ENCODE results near the gene SARM1.
"Not testable (repeated sequence)": the region's sequence is repeated elsewhere in the genome, so short reads cannot be mapped to it uniquely, and the experiment has no call there.

Gene SARM1

DNA sequence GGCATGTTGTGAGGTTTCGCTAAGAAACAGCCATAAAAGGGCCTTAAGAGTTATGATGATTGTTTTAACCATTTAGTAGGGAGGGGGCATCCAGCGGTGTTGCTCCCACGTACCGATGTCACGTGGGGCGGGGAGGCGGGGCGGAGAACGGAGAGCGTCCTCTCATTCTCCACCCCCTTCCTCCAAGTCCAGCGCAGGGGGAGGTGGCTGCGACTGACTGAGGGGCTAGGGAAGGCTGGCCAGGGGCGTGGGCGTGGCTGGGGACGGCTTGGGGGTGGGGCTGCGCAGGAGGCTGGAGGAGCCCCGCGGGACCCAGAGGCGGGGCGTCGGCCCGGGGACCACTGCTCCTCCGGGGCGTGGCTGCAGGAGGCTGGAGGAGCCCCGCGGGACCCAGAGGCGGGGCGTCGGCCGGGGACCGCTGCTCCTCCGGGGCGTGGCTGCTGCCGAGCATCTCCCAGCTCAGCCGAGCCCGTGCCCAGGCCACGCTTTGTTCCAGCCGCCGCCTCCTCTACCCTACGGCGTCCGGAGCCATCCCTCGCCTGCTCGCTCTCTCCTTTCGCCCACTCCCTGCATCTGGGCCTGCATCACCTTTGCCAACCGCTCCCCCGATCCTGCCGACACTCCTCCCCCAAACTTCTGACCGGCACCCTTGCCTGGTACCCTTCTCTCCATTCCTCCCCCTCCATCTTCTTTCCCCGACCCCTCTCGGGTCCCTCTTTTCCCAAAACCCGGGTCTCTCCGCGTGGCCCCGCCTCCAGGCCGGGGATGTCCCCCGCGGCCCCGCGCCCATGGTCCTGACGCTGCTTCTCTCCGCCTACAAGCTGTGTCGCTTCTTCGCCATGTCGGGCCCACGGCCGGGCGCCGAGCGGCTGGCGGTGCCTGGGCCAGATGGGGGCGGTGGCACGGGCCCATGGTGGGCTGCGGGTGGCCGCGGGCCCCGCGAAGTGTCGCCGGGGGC, at the start of gene SARM1:
SARM1 (plus strand) TSS at position 450 of the 958 bp plus-strand sequence; CDS start at position 789, 339 bp downstream.
- DNase-seq, result peak; percentile 82

DNA sequence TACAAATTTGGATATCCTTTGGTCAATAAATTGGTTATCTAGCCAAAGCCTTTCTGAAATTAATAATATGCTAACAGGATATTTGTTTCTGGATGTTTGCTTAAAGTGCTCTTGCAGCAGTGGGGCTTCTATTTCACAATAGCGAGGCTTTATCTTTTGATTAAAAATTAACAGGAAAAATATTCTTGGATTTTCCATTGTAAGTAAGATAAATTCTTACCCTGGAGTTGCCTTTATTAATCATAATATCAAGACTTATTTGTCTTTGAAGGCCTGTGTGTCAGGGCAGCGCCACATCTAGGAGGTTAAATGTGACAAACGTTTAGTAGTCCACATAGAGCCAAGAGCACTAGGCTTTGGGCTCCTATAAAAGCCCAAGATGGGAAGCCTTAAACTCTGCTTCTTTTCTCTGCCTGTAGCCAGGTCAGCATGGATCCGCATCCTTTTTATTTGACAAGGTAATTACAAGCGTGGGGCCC, 47.2 kb upstream of the SARM1 start:
- DNase-seq, result no peak

GRCh38 chr17:28324781-28325180, 46.7 kb upstream of the SARM1 start:
- DNase-seq, result no peak

DNA sequence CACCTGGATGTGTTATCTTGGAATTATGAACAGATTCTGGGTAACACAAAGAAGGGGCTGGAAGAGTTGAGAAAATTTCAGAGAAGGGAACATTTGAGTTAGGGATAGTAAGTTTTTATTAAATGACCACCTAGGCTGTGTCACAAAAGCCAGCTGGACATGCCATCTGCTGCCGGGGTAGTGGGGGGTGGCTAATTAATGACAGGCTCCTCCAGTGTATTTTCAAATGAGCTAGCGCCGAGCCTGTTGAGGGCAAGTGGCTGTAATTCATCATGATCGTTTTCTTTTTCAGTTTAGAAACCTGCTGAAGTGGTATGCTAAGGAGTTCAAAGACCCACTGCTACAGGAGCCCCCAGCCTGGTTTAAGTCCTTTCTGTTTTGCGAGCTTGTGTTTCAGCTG, 46.3 kb upstream of the SARM1 start:
- peak; percentile 97 for DNase-seq

GRCh38 chr17:28326114-28326513, 45.4 kb upstream of the SARM1 start:
- no peak for DNase-seq

DNA sequence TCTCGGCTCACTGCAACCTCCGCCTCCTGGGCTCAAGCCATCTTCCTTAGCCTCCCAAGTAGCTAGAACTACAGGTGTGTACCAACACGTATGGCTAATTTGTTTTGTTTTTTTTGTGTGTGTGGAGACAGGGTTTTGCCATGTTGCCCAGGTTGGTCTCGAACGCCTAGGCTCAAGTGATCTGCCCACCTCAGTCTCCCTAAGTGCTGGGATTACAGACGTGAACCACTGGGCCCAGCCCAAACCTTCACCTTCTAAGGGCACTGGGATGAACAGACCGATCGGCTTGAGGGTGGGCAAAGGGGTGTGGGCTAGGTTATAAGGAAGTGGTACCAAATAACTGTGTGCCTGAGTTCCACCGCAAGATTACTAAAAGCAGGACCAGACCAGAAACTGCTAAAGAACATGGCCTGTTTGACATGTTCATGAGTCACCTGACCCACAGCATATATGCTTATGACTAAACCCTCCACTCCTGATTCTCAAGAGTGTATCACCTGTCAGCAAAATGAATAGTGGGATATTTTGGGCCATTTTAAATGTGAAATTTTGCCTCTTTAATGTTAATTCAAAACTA, 44.4 kb upstream of the SARM1 start:
- no peak for DNase-seq

GRCh38 chr17:28327709-28328108, 43.8 kb upstream of the SARM1 start:
- DNase-seq, result no peak

GRCh38 chr17:28328325-28328724, 43.2 kb upstream of the SARM1 start:
- no peak for DNase-seq

- no peak for DNase-seq
Observed at GRCh38 chr17:28330671-28331070, 40.8 kb upstream of the SARM1 start.

- no peak for DNase-seq
Observed at GRCh38 chr17:28331891-28332420, 39.5 kb upstream of the SARM1 start.

DNA sequence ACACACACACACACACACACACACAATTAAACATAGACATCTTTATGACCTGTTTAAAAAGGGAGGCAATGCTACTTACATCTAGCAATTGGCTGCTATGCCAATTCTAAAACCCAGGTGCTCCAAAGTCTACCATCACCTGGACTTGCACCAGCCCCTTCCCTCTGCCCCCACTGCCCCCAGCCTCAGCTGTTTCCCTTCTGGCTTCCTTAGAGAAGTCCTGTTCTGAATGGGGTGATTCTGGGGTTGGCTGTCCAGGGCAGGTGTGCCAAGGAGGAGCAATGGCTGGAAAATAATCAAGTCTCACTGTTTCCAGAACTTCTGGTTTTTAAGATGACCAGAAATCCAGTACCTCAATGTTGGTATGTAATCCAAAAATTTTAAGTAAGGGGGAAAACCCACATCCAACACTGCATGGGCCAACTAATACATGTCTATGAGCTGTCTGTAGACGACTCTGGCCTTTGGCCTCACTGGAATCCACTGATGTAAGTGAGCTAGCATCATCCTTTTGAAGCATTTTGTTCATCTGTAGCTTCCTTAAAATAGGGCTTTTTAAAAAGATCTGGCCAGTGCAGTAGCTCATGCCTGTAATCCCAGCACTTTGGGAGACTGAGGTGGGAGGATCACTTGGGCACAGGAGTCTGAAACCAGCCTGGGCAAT, 38.3 kb upstream of the SARM1 start:
- no peak for DNase-seq

DNA sequence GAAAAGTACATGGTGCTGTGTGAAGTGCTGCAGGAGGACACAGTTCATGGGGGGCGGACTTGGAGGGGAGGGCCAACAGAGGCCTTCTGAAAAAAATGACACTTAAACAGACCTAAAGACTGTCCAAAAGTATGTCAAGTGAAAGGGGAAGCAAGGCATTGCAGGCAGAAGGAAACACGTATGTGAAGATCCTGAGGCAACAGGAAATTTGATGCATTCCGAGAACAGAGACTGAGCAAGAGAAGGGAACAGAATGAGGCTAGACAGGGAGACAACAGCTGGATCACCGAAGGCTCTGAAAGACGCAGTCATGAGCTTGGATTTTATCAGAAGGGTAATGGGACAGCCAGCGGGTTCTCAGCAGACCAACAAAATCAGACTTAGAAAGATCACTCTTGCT, 37.3 kb upstream of the SARM1 start:
- DNase-seq, result no peak

DNA sequence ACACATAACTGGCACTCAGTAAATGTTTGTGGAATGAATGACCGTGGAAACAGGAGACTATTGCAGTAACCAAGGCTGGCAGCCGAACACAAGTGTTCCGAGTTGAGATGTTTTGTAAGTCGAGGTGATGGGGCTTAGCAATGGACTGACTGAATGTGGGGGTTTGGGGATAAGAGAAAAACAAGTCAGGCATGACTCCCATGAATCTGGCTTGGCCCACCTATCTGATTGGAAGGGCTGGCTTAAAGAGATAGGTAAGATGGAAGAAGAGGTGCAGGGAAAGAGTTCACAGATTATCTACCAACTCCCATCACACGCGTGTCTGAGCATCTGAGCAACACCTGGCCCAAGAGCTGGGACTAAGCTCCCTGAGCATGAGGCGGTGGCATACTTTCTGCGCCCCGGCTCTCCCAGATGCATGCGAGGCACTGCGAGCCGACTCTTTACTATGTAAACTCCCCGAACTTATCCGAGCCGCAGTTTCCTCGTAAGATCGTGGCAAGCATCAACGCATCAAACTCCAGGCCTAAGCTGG, 36.8 kb upstream of the SARM1 start:
- no peak for DNase-seq

- peak; percentile 100 for DNase-seq
Observed at GRCh38 chr17:28335201-28335958, 36.1 kb upstream of the SARM1 start, which contains the start of the genes IFT20 and TNFAIP1. Gene IFT20, minus strand, starts transcription at chr17:28335472. Its CDS starts 3,487 bp downstream, at chr17:28331985. Gene TNFAIP1, plus strand, starts transcription at chr17:28335761. Its CDS starts 3,761 bp downstream, at chr17:28339522.

GRCh38 chr17:28335959-28336871, 35.3 kb upstream of the SARM1 start:
- DNase-seq, result peak; percentile 23

DNA sequence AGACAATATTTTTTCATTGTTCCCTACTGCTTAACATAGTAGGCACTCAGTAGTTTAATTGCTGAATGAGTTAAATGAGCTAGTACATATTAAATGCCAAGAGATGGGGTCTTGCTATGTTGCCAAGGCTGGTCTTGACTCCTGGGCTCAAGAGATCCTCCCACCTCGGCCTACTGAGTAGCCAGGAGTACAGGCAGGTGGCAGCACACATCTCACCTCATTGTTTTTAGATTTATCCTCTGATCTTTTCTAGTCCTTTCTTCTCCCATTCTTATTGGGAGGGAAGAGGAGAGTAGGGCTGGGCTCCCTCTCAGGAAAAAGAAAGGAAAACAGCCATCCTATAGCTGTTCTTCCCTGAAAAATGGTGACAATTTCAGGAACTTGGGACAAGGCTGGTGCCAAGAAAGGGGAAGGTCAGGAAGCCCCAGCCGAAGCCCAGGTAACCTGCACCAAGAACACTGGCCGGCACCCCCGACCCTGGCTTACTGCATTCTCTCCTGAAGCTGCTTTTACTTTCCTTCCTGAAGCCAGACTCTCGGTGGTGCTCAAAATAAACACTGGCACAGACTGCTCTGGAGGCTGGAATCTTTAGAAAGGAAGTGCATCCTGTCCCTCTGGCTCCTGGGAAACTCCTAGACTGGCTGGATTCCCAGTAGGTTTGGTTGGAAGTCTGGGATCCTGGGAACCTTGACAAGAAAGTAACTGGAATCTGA, 33.3 kb upstream of the SARM1 start:
- no peak for DNase-seq

GRCh38 chr17:28338769-28339212, 32.7 kb upstream of the SARM1 start:
- DNase-seq, result not testable (repeated sequence)

DNA sequence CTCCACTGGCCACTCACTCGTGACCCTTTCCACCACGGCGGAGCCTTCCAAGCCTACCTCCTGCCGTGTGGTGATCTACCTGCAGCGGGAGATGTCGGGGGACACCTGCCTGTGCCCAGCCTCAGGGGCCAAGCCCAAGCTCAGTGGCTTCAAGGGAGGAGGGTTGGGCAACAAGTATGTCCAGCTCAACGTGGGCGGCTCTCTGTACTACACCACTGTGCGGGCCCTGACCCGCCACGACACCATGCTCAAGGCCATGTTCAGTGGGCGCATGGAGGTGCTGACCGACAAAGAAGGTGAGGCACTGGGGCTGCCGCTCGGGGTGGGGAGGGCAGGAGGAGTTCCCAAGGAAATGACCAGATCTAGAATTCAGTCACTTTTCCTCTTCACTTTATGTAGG, 32.1 kb upstream of the SARM1 start:
- DNase-seq, result no peak

DNA sequence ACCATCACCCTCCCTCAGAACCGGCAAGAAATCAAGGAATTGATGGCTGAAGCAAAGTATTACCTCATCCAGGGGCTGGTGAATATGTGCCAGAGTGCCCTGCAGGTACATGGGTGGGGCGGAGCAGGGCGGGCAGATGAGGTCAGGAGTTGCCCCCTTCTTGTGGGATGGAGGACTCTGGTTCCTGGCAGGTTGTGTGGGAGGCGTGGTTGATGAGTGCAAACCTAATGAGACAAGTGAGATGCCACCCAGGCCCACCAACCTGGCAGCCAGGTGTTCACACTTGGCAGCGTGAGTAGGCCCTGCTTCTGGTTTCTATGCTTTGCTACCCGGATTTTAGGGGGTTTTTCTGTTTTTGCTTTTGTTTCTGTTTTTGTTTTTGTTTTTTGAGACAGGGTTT, 31.1 kb upstream of the SARM1 start:
- DNase-seq, result no peak

DNA sequence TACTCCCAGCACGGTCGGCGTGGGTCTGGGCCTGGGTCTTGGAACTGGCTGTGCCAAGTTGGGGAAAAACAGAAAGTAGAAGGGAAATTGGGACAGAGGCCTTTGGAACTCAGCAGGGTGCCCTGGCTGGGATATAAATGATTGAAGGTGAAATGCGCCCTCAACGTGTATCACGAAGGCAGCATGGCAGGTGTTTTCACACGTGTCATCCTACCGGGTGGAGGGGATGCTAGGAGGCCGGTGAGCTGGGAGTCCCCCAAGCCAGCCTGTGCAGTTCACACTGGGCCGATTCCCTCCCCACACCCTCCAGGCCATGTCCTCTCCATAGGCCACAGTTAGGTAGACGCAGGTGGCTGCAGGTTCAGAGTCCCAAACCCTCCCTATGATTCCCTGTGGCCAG, 30.0 kb upstream of the SARM1 start:
- no peak for DNase-seq
